Activated CD4-positive, CD25-positive, alpha-beta regulatory T cell treated with anti-CD3 and anti-CD28 coated beads, Interleukin-2, amount 50 U/mL, for 16 hours (primary cell): Measurements from ENCODE around the gene PIK3R5.
A peak's percentile ranks its signal among the peaks of the same experiment; 100 is the strongest.

Source experiments
- DNase-seq: peaks from one replicate; pipeline ENCODE4 v3.0.0-alpha.2; 2020; ENCODE audit warnings: low read depth, low spot score

Gene PIK3R5

DNA sequence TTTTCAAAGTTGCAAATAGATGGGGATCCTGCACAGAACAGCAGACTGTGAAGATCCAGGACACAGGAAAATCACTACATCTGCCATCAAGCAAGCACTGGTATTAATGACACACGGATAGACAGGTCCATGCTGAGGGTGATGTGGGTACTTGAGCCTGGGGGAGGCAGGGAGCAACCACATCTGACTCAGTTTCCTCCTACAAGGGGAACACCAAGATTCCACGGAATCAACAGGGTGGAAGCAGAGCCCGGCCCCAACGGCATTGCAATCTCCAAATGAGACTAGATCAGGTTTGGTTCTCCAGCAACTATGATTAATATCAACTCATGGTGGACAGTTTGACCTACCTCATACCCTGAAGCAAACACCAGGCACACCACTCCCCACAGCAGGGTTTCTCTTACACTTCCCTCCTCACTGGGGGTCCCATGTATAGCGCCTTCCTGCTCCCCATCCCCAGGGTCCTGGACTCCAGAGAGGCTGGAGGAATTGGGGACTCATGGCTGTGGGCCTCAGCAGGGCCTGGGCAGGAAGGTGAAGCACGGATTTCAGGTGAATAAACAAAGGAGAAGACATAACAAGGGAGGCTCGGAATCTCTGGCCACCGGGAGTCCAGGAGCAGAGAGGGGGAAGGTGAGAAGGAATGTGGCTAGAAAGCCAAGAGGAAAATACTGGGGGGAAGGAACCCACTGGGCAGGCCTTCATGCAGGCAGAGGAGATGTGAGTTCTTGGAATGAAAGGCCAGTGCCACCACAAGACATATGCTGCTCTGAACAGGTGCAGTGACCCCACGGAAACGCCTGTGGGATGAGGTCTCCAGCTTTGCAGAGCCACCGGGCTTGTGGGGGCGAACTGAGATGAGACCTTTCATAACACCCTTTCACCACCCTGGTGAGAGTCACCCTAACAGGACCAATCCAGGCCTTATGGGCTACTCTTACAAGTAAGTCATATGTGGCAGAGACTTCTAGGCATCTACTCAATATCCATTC, 68.6 kb downstream of the PIK3R5 start:
- DNase-seq = no peak

DNA sequence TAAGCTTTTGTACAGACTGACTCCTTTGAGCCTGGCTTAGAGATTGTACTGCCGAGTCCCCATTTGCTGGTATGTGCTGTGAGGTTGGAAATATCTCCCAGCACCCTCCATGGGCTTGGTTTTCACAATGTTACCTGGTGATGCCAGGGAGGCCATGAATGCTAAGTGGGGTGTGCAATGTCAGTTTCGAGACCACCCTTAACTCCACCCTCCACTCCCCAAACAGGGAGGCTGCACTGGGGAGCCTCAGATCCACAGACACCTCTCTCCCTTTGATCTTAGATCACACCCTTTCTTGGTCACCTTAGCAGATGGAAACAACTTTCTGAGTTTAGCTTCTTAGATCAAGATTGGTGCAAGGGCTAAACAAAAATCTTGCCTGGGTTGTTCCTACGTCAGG, 69.4 kb downstream of the PIK3R5 start:
- no peak for DNase-seq

DNA sequence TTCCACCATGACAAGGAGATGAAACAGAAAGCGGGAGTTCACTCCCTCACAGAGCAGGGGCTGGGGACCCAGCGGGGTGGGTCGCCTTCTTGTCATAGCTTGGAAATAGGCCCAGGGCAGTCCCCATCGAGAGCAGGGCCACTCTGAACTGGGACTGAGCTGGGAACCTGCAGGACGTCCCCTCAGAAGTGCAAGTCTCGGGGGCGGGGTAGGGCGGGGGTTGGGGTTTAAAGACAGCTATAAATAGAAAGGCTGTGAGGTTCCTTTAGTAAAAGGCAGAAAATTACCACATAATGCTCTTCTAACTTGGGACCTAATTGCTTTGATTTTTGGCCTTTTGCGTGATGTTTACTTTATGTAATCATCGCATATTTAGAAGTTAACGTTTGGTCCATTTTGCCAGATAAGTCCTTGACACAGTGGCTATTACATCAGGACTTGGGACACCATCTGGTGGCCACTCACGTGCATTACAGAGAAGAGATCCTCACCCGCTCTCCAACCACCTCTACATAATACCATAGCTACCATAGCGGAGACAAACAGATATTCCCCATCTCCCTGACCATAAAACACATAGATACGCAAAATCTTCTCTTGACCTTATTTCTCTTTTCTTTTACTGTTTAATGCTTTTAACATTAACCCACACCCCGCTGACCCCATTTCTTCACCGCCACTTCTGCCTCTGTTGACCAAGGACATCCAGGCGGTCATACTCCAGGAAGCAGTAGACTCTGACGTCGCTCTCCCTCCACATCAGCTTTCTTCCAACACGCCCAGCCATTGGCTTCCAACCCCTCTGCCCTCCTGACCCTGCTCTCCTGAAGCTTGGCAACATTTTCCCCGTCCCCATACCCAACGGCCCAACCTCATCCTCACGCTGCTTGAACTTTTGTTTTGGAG, 70.6 kb downstream of the PIK3R5 start:
- DNase-seq = no peak

DNA sequence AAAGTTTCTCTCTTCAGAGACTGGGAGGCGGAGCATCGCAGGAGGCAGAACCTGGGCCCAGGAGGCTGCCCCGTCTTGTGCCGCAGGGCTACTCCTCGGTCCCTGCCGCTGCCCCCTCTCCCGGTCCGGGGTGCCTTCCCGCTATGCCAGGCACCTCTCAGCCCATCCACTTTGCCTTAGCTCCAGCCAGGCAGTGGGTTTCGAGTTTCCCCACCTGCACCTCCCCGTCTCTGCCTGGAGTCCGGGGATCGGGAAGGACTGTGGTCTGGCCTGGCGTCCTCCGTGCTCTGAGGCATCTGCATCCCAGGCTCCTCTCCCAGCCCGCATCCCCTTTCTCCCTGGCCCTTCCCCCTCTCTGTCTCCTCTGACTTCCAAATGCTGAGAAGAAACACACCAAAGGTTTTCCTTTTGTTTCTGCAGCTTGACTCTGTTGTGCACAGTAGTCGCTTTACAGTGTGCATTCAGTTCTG, 71.3 kb downstream of the PIK3R5 start:
- DNase-seq = no peak

DNA sequence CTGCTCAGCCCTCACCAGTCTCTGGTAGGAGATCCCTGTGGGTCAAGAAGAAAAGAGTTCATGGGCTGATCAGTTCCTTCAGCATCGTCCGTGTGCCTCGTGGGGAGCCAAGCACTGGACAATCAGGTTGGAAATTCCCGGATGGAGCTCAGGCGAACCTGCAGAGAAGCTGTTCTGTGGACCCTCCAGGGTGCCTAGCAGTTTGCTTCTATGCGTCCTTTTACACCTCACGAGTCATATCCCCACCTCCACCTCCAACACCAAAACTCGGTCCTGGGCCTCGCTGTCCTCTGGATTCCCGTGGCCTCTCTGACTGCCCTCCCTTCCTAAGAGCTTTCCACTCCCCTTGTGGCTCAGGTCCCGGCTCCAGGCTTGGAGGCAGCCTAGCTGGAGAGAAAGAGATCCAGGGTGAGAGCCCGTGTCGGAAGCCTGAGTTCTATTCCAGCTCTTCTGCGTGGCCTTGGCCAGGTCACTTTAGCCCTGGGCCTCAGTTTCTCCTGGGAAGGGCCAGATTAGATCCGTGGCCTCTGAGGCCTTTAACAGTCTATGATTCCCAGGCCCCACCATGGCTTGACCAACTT, 71.8 kb downstream of the PIK3R5 start:
- DNase-seq = no peak

DNA sequence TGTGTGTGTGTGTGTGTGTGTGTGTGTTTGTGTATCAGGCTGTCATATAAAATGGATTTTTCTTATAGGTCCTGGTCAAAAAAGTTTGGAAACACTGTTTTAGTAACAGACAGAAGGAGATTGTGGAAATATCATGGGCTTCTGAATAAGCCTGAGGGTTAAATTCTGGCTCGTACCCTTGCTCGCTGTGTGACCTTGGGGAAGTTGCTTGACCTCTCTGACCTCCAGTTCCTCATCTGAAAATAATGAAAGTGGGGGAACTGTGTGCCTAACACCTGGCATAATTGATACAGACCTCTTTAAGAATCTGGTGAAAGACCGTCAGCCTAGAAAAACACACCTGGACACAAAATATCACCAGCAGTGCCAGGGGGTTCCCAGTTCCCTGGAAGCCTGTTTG, 72.4 kb downstream of the PIK3R5 start:
- no peak for DNase-seq

DNA sequence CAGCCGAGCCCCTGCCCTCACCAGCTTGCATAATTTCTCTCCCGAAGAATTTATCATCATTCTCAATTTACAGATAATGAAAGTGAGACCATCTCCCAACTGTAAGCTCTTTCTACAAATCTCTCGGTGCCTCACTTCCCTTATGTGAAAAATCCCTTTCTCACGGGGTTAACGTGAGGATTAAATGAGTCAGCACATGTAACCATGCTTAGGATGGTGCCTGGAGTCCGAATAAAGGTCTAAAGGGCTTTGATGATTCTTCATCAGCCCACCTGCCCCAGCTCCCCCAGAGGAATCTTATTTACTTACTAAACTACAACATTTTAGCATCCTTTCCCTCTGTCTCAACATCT, 73.2 kb downstream of the PIK3R5 start:
- no peak for DNase-seq

DNA sequence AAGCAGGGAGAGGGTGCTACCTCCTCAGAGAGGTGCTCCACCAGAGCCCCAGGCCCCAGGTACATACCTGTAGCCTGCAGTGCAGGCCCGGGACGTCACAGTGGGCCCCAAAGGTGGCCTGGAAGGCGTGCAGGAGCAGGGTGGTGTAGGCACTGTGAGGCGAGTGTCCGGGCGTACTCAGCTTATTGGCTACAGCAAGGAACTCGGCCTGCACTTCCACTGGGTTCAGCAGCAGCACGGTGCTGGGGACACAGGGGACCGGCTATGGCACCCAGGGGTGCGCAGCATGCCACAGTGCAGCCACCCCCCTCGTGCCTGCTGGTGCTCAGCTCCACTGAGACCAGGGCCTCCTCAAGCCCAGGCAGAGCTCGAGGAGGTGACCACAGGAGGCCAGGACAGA, 74.8 kb downstream of the PIK3R5 start:
- no peak for DNase-seq

DNA sequence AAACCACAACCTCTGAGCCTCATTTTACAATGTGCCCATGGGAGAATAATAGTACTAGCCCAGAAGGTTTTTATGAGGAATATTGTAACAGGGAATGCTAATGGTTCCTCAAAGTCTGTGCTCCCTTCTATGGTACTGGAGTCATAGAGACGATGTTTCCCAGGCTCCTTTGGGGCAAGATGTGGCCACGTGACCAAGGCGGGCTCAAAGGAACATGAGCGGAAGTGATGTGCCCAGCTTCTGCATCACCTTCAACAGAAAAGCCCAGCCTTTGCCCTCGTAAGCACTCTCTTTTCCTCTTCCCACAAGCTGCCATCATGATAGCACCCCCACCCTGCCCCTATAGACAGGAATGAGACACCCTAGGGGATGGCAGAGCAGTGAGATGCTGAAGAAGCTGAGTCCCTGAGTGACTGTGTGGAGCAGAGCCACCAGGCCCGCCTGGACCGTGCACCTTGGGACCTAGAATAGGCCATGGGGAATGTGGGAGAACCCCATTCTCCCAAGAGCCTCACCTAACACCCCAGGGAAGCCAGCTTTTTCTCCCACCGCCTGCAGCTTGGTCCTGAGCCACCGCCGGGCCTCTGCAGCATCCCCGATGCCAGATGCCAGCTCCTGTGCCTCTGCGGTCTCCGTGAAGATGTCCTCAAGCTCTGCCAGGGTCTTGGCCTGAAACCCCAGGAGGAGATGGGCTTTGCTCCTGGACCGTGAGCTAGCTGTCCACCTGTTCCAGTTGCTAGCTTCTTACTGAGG, 75.9 kb downstream of the PIK3R5 start:
- no peak for DNase-seq

DNA sequence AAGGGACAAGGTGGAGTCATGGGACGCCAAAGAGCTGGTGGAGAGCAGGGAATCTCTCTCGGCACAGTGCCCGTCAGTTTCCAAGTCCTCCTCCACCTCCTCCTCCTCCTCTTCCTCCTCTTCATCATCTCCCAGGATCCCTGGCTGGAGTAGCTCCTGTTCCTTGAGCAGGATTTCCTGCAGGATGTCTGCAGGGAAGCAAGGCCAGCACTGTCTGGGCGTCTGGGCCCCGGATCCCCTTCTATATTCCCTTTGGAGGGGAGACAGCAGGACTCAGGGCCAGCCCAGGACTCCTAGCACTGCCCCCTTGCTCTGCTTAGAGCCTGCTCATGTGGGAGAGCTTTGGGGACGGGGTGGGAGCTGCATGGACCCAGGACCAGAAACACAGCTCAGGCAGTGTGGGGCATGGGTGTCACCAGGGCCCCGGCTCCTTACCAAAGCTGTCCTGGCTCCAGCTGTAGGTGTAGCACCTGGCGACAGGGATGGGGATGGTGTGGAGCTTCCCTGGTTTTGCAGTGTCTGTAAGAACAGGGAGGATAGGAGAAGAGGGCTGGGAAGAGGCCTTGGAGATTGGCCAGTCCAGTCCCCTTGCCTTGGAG, 76.7 kb downstream of the PIK3R5 start:
- no peak for DNase-seq

DNA sequence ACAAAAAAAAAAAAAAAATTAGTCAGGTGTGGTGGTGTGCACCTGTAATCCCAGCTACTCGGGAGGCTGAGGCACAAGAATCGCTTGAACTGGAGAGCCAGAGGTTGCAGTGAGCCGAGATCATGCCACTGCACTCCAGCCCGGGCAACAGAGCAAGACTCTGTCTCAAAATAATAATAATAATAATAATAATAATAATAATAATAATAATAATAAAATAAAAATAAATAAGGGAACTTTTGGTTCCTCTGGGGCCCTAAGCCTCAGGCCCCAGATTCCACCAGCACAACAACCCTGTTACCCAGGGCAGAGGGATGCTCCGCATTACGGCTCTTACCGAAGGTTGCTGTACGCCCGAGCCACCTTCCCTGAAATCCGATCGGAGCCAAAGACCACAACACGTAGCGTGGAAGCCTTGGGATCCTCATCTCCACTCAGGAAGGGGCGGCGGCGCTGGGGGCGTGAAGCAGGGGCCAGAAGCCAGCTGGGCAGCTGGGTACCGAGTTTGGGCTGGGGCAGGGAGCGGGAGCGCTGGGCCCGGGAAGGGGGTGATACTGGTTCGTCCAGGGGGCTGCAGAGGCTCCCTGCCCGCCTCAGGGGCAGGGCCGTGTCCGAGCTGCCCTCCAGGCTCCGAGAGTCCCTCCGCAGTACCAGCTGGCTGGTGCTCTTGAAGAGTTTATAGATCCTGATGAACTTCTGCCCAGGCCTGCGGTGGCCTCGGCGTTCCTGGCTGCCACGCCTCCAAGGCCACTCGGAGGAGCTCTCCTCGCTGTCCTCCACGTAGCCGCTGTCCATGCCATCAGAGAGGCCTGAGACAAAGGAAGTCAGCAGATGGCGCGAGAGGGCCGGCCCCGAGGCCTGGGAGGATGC, 77.4 kb downstream of the PIK3R5 start:
- DNase-seq = no peak

DNA sequence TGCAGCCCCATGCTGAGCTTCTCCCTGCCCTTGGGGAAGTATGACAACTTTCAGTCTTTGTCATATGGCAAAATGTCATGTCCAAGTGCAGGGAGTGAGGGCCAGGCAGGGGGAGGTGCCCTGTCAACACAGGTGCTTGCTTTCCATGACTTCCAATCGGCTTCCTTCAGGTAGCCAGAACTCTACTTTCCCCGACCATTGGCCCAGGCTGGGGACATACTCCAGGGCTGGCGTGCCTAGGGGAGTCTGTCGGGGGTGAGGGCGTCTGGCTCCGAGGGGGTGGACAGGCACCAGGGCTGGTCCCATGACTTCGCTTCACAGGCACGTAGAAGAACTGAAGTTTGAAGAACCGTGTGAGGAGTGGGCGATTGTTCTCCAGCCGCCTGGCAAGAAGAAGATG, 78.2 kb downstream of the PIK3R5 start:
- no peak for DNase-seq

DNA sequence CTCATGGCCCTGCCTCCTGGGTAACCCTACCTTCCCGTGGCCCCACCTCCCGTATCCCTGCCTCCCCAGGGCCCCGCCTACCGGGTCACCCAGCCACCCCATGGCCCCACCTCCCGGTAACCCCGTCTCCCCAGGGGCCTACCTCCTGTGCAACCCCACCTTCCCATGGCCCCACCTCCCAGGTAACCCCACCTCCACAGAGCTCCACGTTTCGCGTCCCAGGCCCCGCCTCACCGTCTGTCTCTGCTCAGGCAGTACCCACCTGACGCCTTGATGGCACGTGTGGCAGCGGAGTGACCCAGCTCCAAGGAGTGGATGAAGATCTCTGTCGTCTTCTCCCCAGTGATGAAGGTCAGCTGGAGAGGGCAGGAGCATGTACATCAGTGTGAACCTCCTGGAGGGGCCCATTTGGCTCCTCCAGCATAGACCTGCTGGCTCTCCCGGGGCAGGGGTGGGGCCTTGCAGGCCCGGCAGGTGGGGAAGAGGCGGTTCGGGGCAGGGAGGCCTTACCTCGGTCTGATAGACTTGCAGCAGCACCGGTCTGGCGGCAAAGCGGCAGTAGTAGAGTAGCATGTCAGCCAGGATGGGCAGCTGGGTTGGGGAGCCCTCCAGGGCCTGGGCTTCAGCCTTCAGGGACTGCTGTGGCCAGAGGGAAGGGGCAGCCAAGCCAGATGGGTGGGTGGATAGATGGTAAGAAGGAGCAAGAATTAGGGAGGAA, 79.4 kb downstream of the PIK3R5 start:
- DNase-seq = no peak

DNA sequence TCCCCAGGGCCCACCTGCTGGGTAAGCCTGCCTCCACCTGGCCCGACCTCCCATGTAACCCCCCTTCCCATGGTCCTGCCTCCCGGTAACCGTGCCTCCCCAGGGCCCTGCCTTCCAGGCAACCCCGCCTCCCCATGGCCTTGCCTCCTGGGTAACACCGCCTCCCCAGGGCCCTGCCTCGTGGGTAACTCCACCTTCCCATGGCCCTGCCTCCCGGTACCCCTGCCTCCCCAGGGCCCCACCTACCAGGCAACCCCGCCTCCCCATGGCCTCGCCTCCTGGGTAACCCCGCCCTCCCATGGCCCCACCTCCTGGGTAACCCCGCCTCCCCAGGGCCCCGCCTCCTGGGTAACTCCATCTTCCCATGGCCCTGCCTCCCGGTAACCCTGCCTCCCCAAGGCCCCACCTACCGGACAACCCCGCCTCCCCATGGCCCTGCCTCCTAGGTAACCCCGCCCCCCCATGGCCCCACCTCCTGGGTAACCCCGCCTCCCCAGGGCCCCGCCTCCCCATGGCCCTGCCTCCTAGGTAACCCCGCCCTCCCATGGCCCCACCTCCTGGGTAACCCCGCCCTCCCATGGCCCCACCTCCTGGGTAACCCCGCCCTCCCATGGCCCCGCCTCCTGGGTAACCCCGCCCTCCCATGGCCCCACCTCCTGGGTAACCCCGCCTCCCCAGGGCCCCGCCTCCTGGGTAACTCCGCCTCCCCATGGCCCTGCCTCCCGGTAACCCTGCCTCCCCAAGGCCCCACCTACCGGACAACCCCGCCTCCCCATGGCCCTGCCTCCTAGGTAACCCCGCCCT, 80.1 kb downstream of the PIK3R5 start:
- peak; percentile 44 for DNase-seq

DNA sequence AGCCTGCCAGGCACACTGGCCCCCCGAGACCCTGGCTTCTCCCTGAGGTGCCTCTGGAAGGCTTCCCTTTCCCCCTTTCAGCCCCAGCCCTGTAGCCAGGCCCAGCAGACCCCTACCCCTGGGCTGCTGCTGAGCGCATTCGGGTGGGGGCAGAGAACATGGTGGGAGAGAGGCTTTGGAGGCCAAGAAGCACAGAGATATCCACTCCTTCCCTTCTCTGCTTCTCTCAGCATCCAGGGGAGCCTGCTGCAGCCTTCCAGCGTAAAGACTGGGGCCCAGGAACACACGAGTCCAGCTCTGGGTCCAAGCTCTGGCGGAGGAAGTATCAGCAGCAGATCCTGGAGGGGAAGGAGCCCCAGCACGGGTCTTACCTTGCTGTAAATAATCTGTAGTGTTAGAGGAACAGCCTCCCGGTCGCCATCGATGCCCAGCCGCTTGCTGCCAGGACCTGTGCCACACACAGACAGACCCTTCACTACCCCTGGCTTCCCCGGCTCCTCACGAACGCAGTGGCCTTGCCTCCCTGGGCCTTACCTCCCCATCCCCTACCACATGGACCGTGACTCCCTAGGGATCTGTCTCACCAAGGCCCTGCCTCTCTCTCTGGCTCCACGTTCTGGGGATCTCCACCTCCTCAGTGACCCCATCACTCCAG, 81.0 kb downstream of the PIK3R5 start:
- DNase-seq = no peak

DNA sequence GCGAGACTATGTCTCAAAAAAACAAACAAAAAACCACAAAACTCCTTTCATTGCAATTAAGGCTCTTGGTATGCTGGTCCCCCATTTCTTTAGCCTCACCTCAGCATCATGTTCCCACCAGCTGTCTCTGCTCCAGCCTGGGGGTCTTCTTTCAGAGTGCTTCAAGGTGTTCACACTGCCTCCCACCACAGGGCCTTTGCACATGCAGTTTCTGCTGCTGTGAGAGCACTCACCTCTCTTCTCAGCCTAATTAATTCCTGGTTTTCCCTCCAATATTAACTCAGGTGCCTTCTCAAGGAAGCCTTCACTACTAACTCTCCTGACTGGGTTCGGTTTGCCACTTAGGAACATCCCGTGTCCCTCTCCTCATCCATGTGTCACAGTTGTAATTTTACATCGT, 82.2 kb downstream of the PIK3R5 start:
- DNase-seq = no peak

DNA sequence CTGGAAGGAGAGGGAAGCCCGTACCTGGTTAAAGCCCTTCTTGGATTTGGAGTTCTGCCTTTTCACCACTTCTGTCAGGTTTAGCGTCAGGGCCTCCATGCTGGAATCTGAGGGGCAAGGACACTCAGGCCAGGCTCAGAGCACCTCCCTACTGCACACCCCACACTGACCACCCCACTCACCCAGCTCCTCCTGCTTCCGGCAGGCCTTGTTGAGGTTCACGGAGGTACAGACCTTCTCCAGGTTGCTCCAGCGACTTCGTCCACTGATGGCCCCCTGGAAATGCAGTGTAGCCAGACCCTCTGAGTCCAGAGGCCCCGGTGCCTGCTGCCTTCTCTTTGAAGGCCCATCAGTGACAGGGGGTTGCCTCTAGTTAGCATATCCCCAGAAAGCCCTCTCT, 83.9 kb downstream of the PIK3R5 start:
- DNase-seq = no peak

DNA sequence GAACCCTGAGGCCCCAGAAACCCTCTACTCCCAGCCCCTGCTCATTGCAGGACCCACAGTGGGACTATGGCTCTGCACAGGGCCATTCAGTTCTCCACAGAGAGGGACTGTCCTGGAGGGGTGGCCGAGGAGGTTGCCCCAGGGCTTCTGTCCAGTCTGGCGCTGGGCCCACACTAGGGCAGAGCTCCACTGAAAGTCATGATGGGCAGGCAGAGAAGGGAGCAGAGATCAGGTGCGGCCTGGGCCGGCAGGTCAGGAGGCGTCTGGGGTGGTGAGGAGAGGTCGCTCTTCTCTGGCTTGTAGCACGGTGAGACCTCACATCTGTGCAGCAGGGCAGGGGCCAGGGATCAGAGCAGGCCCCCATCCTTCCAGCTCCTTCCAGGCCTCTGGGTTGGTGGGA, 85.0 kb downstream of the PIK3R5 start:
- no peak for DNase-seq
